ENCODE data around the gene CPAMD8.
"Not testable (repeated sequence)": the region's sequence is repeated elsewhere in the genome, so short reads cannot be mapped to it uniquely, and the experiment has no call there.

GRCh38 chr19:16982586-16982985 is 44.0 kb downstream of the CPAMD8 start:
- not testable (repeated sequence) for TF ChIP-seq STAT5A (IDR thresholded peaks at IDR 0.05; ENCODE audit: borderline replicate concordance, low read length); NFE2L1 (tag; IDR thresholded peaks at IDR 0.05; ENCODE audit: borderline replicate concordance, low read depth); THRA (IDR thresholded peaks at IDR 0.05); EZH2 (IDR thresholded peaks at IDR 0.05; ENCODE audit: borderline replicate concordance, low read depth, low read length); FOXP1 (CRISPR knock-in tag; IDR thresholded peaks at IDR 0.05); POLR2G (IDR thresholded peaks at IDR 0.05; ENCODE audit: low read depth, low read length); POLR2A (conservative IDR thresholded peaks at IDR 0.05); SMARCC2 (IDR thresholded peaks at IDR 0.05; ENCODE audit: low read depth)
